H1 (cell line): ENCODE results near the gene SLC25A52. TPM values are rescaled to one million over a fixed set of nuclear protein-coding genes. Genes with fewer than 3 reads are reported as not detected.

Experiments
- CTCF ChIA-PET: fragments of 300-600 bp; sonication (Branson Sonifier 250); formaldehyde crosslinking; loops from one replicate; lab custom pipeline; 2021; ENCODE audit not compliant: partially characterized antibody; lab: Charles Lee
- POLR2A ChIA-PET: fragments of 300-600 bp; sonication (Branson Sonifier 250); formaldehyde crosslinking; loops from one replicate; lab custom pipeline; 2021; ENCODE audit warnings: inconsistent platforms; ENCODE audit not compliant: partially characterized antibody; lab: Charles Lee
- DNase-seq, 2 experiments: peaks; one replicate each; pipeline versions ENCODE4 v3.0.0 to v3.0.0-alpha.2; 2010 to 2022; ENCODE audit warnings: low spot score in 2 of 2, low read depth in 1 of 2, mixed read lengths in 1 of 2
- FAIRE-seq: peaks from 2 replicates; lab custom pipeline; 2011; peaks lifted over from hg19 to GRCh38; lab: Jason Lieb, UNC
- H2AFZ ChIP-seq: 2 replicates; pipeline ENCODE4 v1.8.1; 2012; ENCODE audit warnings: low read length, inconsistent platforms
- H2AK5ac ChIP-seq: 2 replicates; pipeline ENCODE4 v1.6.1; 2013; ENCODE audit warnings: low read depth, low read length
- H2BK120ac ChIP-seq: replicated peaks from 2 replicates; pipeline ENCODE3; 2013; ENCODE audit warnings: low read depth, low read length, inconsistent platforms
- H2BK12ac ChIP-seq: 2 replicates; pipeline ENCODE4 v1.6.1; 2013; ENCODE audit warnings: low read depth, low read length
- H2BK15ac ChIP-seq: 2 replicates; pipeline ENCODE4 v1.6.1; 2013; ENCODE audit warnings: low read length
- H2BK20ac ChIP-seq: 2 replicates; pipeline ENCODE4 v1.6.1; 2013; ENCODE audit warnings: low read length
- H2BK5ac ChIP-seq: 2 replicates; pipeline ENCODE4 v1.6.1; 2013; ENCODE audit warnings: low read depth, low read length
- H3K14ac ChIP-seq: 2 replicates; pipeline ENCODE4 v1.6.1; 2013; ENCODE audit warnings: inconsistent platforms; ENCODE audit not compliant: insufficient read length
- H3K18ac ChIP-seq: 2 replicates; pipeline ENCODE4 v1.6.1; 2013; ENCODE audit warnings: low read length; ENCODE audit errors: extremely low read depth
- H3K23ac ChIP-seq: 2 replicates; pipeline ENCODE4 v1.6.1; 2013; ENCODE audit warnings: inconsistent platforms; ENCODE audit not compliant: insufficient read length
- H3K23me2 ChIP-seq: 2 replicates; pipeline ENCODE4 v1.6.1; 2013; ENCODE audit warnings: low read depth, low read length
- H3K27ac ChIP-seq: 2 replicates; pipeline ENCODE4 v1.6.1; 2011; ENCODE audit warnings: low read depth, low read length, inconsistent platforms
- H3K27me3 ChIP-seq, 4 experiments: replicated peaks in 1 of 4; 1 replicate in 1 of 4; 2 replicates in 3 of 4; pipeline versions ENCODE4 v1.6.1 to v1.8.1; 2011 to 2013; ENCODE audit warnings: low read length in 3 of 4, mild to moderate bottlenecking in 3 of 4, inconsistent platforms in 2 of 4, mixed read lengths in 2 of 4, moderate library complexity in 1 of 4; ENCODE audit not compliant: control insufficient read depth in 3 of 4, insufficient read depth in 3 of 4; ENCODE audit errors: extremely low read depth in 1 of 4
- H3K36me3 ChIP-seq, 4 experiments: 2 replicates each; pipeline versions ENCODE4 v1.6.1 to v1.8.1; 2011 to 2013; ENCODE audit warnings: mild to moderate bottlenecking in 4 of 4, low read length in 3 of 4, moderate library complexity in 2 of 4, control low read depth in 1 of 4, inconsistent platforms in 1 of 4; ENCODE audit not compliant: insufficient read depth in 4 of 4, control insufficient read depth in 2 of 4
- H3K4ac ChIP-seq: replicated peaks from 2 replicates; pipeline ENCODE3; 2013; ENCODE audit warnings: low read length, low read depth, mixed read lengths, inconsistent platforms; ENCODE audit not compliant: insufficient read length
- H3K4me1 ChIP-seq, 4 experiments: replicated peaks in 1 of 4; 1 replicate in 1 of 4; 2 replicates in 3 of 4; pipeline versions ENCODE4 v1.6.1 to v1.8.1; 2011 to 2013; ENCODE audit warnings: low read length in 3 of 4, inconsistent platforms in 2 of 4, mixed read lengths in 1 of 4; ENCODE audit not compliant: insufficient read depth in 4 of 4, control insufficient read depth in 3 of 4
- H3K4me2 ChIP-seq, 2 experiments: 2 replicates each; pipeline versions ENCODE4 v1.6.1 to v1.8.1; 2011 to 2013; ENCODE audit warnings: low read depth in 2 of 2, low read length in 2 of 2, control low read depth in 1 of 2, inconsistent platforms in 1 of 2, mild to moderate bottlenecking in 1 of 2; ENCODE audit not compliant: insufficient read depth in 1 of 2
- H3K4me3 ChIP-seq, 4 experiments: fragments of 200-600, 300-600 bp in 1 of 4; sonication (generic), shearing (Covaris generic), sonication (Bioruptor Twin) in 1 of 4; 2 replicates each; pipeline versions ENCODE4 v1.5.1 to v1.8.1; 2011 to 2016; ENCODE audit warnings: low read length in 4 of 4, low read depth in 3 of 4, control low read depth in 2 of 4, inconsistent platforms in 2 of 4, mild to moderate bottlenecking in 2 of 4, mixed read lengths in 1 of 4, moderate library complexity in 1 of 4; ENCODE audit not compliant: insufficient read depth in 2 of 4; ENCODE audit errors: extremely low read depth in 1 of 4
- H3K56ac ChIP-seq: replicated peaks from 2 replicates; pipeline ENCODE3; 2013; ENCODE audit warnings: low read depth, mild to moderate bottlenecking, mixed read lengths, low read length, inconsistent platforms; ENCODE audit not compliant: insufficient read length
- H3K79me1 ChIP-seq: 2 replicates; pipeline ENCODE4 v1.6.1; 2013; ENCODE audit warnings: low read depth, low read length, control low read depth
- H3K79me2 ChIP-seq, 2 experiments: 2 replicates each; pipeline versions ENCODE4 v1.6.1 to v1.8.1; 2012 to 2013; ENCODE audit warnings: low read length in 2 of 2, mild to moderate bottlenecking in 2 of 2, inconsistent platforms in 1 of 2; ENCODE audit not compliant: insufficient read depth in 2 of 2, control insufficient read depth in 1 of 2
- H3K9ac ChIP-seq, 4 experiments: replicated peaks in 1 of 4; 1 replicate in 1 of 4; 2 replicates in 3 of 4; pipeline versions ENCODE4 v1.6.1 to v1.8.1; 2011 to 2013; ENCODE audit warnings: low read depth in 3 of 4, low read length in 3 of 4, control low read depth in 2 of 4, mild to moderate bottlenecking in 2 of 4, moderate library complexity in 2 of 4, inconsistent platforms in 1 of 4; ENCODE audit errors: extremely low read depth in 1 of 4
- H3K9me3 ChIP-seq, 2 experiments: 2 replicates each; pipeline versions ENCODE4 v1.6.1 to v1.8.1; 2012 to 2013; ENCODE audit warnings: mild to moderate bottlenecking in 2 of 2, moderate library complexity in 2 of 2, control low read depth in 1 of 2, inconsistent platforms in 1 of 2, low read depth in 1 of 2, low read length in 1 of 2, mixed read lengths in 1 of 2; ENCODE audit not compliant: insufficient read depth in 2 of 2
- H4K20me1 ChIP-seq, 2 experiments: replicated peaks in 1 of 2; 2 replicates each; pipeline versions ENCODE3 to v1.8.1; 2011 to 2013; ENCODE audit warnings: inconsistent platforms in 2 of 2, low read length in 2 of 2, mild to moderate bottlenecking in 1 of 2; ENCODE audit not compliant: insufficient read depth in 2 of 2, control insufficient read depth in 1 of 2
- H4K5ac ChIP-seq: 2 replicates; pipeline ENCODE4 v1.6.1; 2013; ENCODE audit warnings: low read length, low read depth, mixed read lengths, inconsistent platforms; ENCODE audit not compliant: insufficient read length
- H4K8ac ChIP-seq: 2 replicates; pipeline ENCODE4 v1.8.0; 2013; ENCODE audit warnings: mild to moderate bottlenecking, moderate library complexity, low read length, inconsistent platforms; ENCODE audit not compliant: insufficient read depth; ENCODE audit errors: extremely low read depth
- H4K91ac ChIP-seq: replicated peaks from 2 replicates; pipeline ENCODE3; 2013; ENCODE audit warnings: low read length, mixed read lengths, inconsistent platforms; ENCODE audit not compliant: insufficient read length
- EZH2 ChIP-seq: fragments of 200-600 bp; sonication (generic); IDR thresholded peaks from 2 replicates; pipeline ENCODE4 v1.7.1; 2012; ENCODE audit warnings: low read depth, mild to moderate bottlenecking, moderate library complexity, low read length, inconsistent platforms; ENCODE audit not compliant: severe bottlenecking
- MAFK ChIP-seq: IDR thresholded peaks from 2 replicates; pipeline ENCODE4 v1.6.1; 2012; ENCODE audit warnings: low read depth, mild to moderate bottlenecking, improper control_type of control experiment, low read length
- POU5F1 ChIP-seq: IDR thresholded peaks from 2 replicates; pipeline ENCODE4 v1.6.1; 2011; ENCODE audit warnings: low read depth, mild to moderate bottlenecking, low read length, moderate library complexity
- SIN3A ChIP-seq, 2 experiments: IDR thresholded peaks in 1 of 2; conservative IDR thresholded peaks in 1 of 2; 2 replicates each; pipeline ENCODE4 v1.6.1; 2011 to 2012; ENCODE audit warnings: low read length in 2 of 2, improper control_type of control experiment in 1 of 2, low read depth in 1 of 2, mild to moderate bottlenecking in 1 of 2
- SP4 ChIP-seq: IDR thresholded peaks from 2 replicates; pipeline ENCODE4 v1.6.1; 2012; ENCODE audit warnings: low read length, inconsistent platforms
- SUZ12 ChIP-seq: fragments of 200-600 bp; sonication (generic); IDR thresholded peaks from 2 replicates; pipeline ENCODE4 v1.6.1; 2012; ENCODE audit warnings: mild to moderate bottlenecking, inconsistent platforms, low read length, moderate library complexity, mixed read lengths
- TEAD4 ChIP-seq: IDR thresholded peaks from 2 replicates; pipeline ENCODE4 v1.6.1; 2012; ENCODE audit warnings: low read depth, low read length, inconsistent platforms, mixed read lengths
- WGBS, 2 experiments: shearing (Covaris generic) in 1 of 2; methylation state at CpG; one replicate each; pipeline versions ENCODE4 v1.1.6 to v1.1.7; 2013 to 2015; ENCODE audit warnings: low lambda C conversion rate in 2 of 2, mixed read lengths in 2 of 2, inconsistent platforms in 1 of 2, low coverage in 1 of 2, missing lambda C conversion rate in 1 of 2; ENCODE audit not compliant: insufficient replicate concordance in 2 of 2, insufficient coverage in 1 of 2, insufficient read length in 1 of 2; ENCODE audit errors: extremely low coverage in 1 of 2, missing lambda C conversion rate in 1 of 2; 5-methylcytosine and 5-hydroxymethylcytosine counted together
- polyA plus RNA-seq, 7 experiments: library from polyadenylated mRNA; depleted of rRNA in 3 of 7; stranded (reverse) in 5 of 7; unstranded in 2 of 7; fragments of >200 nt in 5 of 7; fragments of 200-250 nt in 2 of 7; gene quantifications; 1 replicate in 5 of 7; 2 replicates in 1 of 7; 4 replicates in 1 of 7; pipeline versions ENCODE4 v1.2.1 to v1.2.3, GENCODE V29; 2011 to 2013; ENCODE audit warnings: missing spikeins in 2 of 7, mixed read lengths in 2 of 7
- total RNA-seq: library from RNA; stranded (reverse); fragmentation: NEBNext Ultra II Directional; extraction: Animal tissue kit (Norgen Biotek cat#: 25700); gene quantifications from 2 replicates; pipeline ENCODE4 v1.2.1, GENCODE V29; 2021
- TF ChIP-seq, protein P1 (sequence below): IDR thresholded peaks from 2 replicates; pipeline ENCODE4 v1.6.1; 2012; ENCODE audit warnings: inconsistent platforms

The SLC25A52 gene
- total and polyA plus RNA-seq, 2 of the 8 experiments (the other 6 are each of a cell fraction or from before 2014, with no cell fraction given), result not detected

DNA sequence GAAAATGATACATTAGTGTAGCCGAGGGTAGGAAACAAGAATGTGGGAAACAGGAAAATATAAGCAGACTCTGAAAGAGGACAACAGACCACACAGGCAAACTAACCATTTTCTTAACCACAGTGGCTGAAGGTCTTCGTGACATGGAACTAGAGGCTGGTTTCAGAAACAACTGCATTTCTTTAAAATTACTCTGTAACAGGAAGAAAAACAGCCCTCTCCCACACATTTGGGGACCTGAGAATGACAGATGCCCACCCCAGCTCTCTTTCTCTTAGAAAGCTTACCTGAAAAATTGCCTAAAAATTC lies 13.8 kb upstream of the SLC25A52 start:
- Histone ChIP-seq H3K23me2 (no peaks in the 10 kb centered on the region), H3K4me3 (no peak overlapping the region), H2AK5ac (no peak overlapping the region), H2BK120ac (no peak overlapping the region), H3K9ac (no peak overlapping the region), H2BK12ac (no peak overlapping the region), H2BK20ac (no peak overlapping the region), H4K91ac (no peak overlapping the region), H3K4me1 (no peaks in the 10 kb centered on the region), H3K36me3 (no peaks in the 10 kb centered on the region), H4K20me1 (no peaks in the 10 kb centered on the region), H3K27ac (no peak overlapping the region), H3K4ac (no peak overlapping the region), H3K27me3 (no peaks in the 10 kb centered on the region), H3K79me1 (no peaks in the 10 kb centered on the region), H2AFZ (no peak overlapping the region), H3K56ac (no peak overlapping the region), H2BK5ac (no peak overlapping the region), H4K8ac (no peak overlapping the region), H3K23ac (no peak overlapping the region), H3K79me2 (no peaks in the 10 kb centered on the region; a peak in 1 of 4 replicates), H3K14ac (no peak overlapping the region), H3K18ac (no peak overlapping the region), H3K4me2 (no peak overlapping the region), H3K9me3 (peaks cover 0 to 8% of the 10 kb centered on the region in 2 experiments; a peak in 2 of 4 replicates), H2BK15ac (no peak overlapping the region), H4K5ac (no peak overlapping the region)
- CTCF ChIA-PET, result no interaction called here
- no peak for TF ChIP-seq EZH2
- no peak for TF ChIP-seq TEAD4
- TF ChIP-seq, protein P1, sequence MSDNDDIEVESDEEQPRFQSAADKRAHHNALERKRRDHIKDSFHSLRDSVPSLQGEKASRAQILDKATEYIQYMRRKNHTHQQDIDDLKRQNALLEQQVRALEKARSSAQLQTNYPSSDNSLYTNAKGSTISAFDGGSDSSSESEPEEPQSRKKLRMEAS, result no peak
- no peak for TF ChIP-seq SP4
- no peak for TF ChIP-seq MAFK
- TF ChIP-seq POU5F1, result no peak
- TF ChIP-seq SIN3A (conservative IDR thresholded peaks at IDR 0.05 in 1 of 2, IDR thresholded peaks at IDR 0.05 in 1 of 2; ENCODE audit: low read depth in 1 of 2, low read length in 2 of 2), result no peak
- no peak for TF ChIP-seq SUZ12
- FAIRE-seq, result no peak
- POLR2A ChIA-PET, result no interaction called here
- 93% methylated on average over 2 of the region's 2 CpGs; no CpG with 5 or more reads in 1 of the 2 experiments for WGBS, 2 experiments
- DNase-seq, result no peak
